ENCODE data around the gene RASSF4. TPM values are rescaled to one million over a fixed set of nuclear protein-coding genes. Genes with fewer than 3 reads are reported as not detected.

RASSF4 gene
- total and polyA plus RNA-seq, 9 of the 15 experiments (the other 6 are each of a cell fraction or from before 2014, with no cell fraction given): 0.01 to 0.62 (median 0.11) TPM; not detected in 3

GRCh38 chr10:44974628-44975430 lies 15.2 kb downstream of the RASSF4 start (continued):
- TF ChIP-seq NKRF (IDR thresholded peaks at IDR 0.05; ENCODE audit: borderline replicate concordance) (no peak), GABPA (tag; conservative IDR thresholded peaks at IDR 0.05; ENCODE audit: low read depth) (peak; percentile 57), HLTF (IDR thresholded peaks at IDR 0.05) (no peak), HDAC6 (IDR thresholded peaks at IDR 0.05; ENCODE audit: low read depth, low read length) (no peak), HDAC1 (IDR thresholded peaks at IDR 0.05) (no peak), SOX6 (IDR thresholded peaks at IDR 0.05) (no peak), SUPT5H (IDR thresholded peaks at IDR 0.05) (peak; percentile 59; the same call in 1 of the 2 replicates), ETV1 (tag; conservative IDR thresholded peaks at IDR 0.05; ENCODE audit: low read depth) (no peak; the same call in 1 of the 2 replicates), ZBTB7A (IDR thresholded peaks at IDR 0.05; ENCODE audit: borderline replicate concordance, control insufficient read depth, low read depth, low read length) (peak; percentile 90), NR4A1 (CRISPR knock-in tag; IDR thresholded peaks at IDR 0.05) (no peak), NR4A1 (tag; IDR thresholded peaks at IDR 0.05) (peak; percentile 71; the same call in 1 of the 2 replicates), MAZ (CRISPR knock-in tag; conservative IDR thresholded peaks at IDR 0.05 in 1 of 2, IDR thresholded peaks at IDR 0.05 in 1 of 2) (peak; percentile 90 to 97), TFAM (CRISPR knock-in tag; conservative IDR thresholded peaks at IDR 0.05) (no peak)
- TF ChIP-seq, protein P1, sequence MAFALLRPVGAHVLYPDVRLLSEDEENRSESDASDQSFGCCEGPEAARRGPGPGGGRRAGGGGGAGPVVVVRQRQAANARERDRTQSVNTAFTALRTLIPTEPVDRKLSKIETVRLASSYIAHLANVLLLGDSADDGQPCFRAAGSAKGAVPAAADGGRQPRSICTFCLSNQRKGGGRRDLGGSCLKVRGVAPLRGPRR (CRISPR knock-in tag; IDR thresholded peaks at IDR 0.05): no peak
- TF ChIP-seq, protein P2, sequence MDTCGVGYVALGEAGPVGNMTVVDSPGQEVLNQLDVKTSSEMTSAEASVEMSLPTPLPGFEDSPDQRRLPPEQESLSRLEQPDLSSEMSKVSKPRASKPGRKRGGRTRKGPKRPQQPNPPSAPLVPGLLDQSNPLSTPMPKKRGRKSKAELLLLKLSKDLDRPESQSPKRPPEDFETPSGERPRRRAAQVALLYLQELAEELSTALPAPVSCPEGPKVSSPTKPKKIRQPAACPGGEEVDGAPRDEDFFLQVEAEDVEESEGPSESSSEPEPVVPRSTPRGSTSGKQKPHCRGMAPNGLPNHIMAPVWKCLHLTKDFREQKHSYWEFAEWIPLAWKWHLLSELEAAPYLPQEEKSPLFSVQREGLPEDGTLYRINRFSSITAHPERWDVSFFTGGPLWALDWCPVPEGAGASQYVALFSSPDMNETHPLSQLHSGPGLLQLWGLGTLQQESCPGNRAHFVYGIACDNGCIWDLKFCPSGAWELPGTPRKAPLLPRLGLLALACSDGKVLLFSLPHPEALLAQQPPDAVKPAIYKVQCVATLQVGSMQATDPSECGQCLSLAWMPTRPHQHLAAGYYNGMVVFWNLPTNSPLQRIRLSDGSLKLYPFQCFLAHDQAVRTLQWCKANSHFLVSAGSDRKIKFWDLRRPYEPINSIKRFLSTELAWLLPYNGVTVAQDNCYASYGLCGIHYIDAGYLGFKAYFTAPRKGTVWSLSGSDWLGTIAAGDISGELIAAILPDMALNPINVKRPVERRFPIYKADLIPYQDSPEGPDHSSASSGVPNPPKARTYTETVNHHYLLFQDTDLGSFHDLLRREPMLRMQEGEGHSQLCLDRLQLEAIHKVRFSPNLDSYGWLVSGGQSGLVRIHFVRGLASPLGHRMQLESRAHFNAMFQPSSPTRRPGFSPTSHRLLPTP (IDR thresholded peaks at IDR 0.05; ENCODE audit: borderline replicate concordance, extremely low read depth, insufficient read length): no peak
- TF ChIP-seq, protein P3, sequence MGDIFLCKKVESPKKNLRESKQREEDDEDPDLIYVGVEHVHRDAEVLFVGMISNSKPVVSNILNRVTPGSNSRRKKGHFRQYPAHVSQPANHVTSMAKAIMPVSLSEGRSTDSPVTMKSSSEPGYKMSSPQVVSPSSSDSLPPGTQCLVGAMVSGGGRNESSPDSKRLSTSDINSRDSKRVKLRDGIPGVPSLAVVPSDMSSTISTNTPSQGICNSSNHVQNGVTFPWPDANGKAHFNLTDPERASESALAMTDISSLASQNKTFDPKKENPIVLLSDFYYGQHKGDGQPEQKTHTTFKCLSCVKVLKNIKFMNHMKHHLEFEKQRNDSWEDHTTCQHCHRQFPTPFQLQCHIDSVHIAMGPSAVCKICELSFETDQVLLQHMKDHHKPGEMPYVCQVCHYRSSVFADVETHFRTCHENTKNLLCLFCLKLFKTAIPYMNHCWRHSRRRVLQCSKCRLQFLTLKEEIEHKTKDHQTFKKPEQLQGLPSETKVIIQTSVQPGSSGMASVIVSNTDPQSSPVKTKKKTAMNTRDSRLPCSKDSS (IDR thresholded peaks at IDR 0.05; ENCODE audit: low read depth, partially characterized antibody): no peak
